Panc1 (cell line): ENCODE data around the gene CYP39A1. TPM values are rescaled to one million over a fixed set of nuclear protein-coding genes. Genes with fewer than 3 reads are reported as not detected.

Experiments used
- ATAC-seq: fragments of 200-7000 bp; cut with Tn5 transposase; 2 replicates; pipeline ENCODE4 v1.9.1; 2020; ENCODE audit warnings: mild to moderate bottlenecking, moderate library complexity
- BruUV-seq: library from RNA; stranded (reverse); fragments of 400-500 nt; replicated peaks from 2 replicates; lab custom pipeline; 2021; lab: Mats Ljungman, UMichigan
- CTCF ChIA-PET: fragments of 300-600 bp; sonication (Branson Sonifier 250); formaldehyde crosslinking; loops from one replicate; lab custom pipeline; 2022; ENCODE audit warnings: antibody characterized with exemption; lab: Charles Lee
- POLR2A ChIA-PET: fragments of 300-600 bp; sonication (Branson Sonifier 250); formaldehyde crosslinking; loops from one replicate; lab custom pipeline; 2022; ENCODE audit warnings: antibody characterized with exemption; lab: Charles Lee
- DNase-seq: peaks from one replicate; pipeline ENCODE4 v3.0.0-alpha.2; 2010; ENCODE audit warnings: low read depth, low spot score
- H3K27ac ChIP-seq: 2 replicates; pipeline ENCODE4 v1.5.1; 2011; ENCODE audit warnings: mild to moderate bottlenecking, low read length, inconsistent platforms
- H3K27me3 ChIP-seq: fragments of 200-500 bp; sonication (Bioruptor generic); 2 replicates; pipeline ENCODE4 v1.6.0; 2014; ENCODE audit warnings: low read length, inconsistent platforms; ENCODE audit not compliant: control insufficient read depth, insufficient read depth
- H3K36me3 ChIP-seq: fragments of 200-500 bp; sonication (Bioruptor generic); 2 replicates; pipeline ENCODE4 v1.5.1; 2014; ENCODE audit warnings: inconsistent platforms, mild to moderate bottlenecking, low read length, moderate library complexity; ENCODE audit not compliant: control insufficient read depth, insufficient read depth
- H3K4me1 ChIP-seq: 2 replicates; pipeline ENCODE4 v1.5.1; 2011; ENCODE audit warnings: inconsistent platforms, mild to moderate bottlenecking, low read length, moderate library complexity; ENCODE audit not compliant: control insufficient read depth, insufficient read depth
- H3K4me3 ChIP-seq, 2 experiments: 2 replicates each; pipeline ENCODE4 v1.5.1; 2011 to 2012; ENCODE audit warnings: low read depth in 2 of 2, low read length in 2 of 2, mild to moderate bottlenecking in 2 of 2, inconsistent platforms in 1 of 2, moderate library complexity in 1 of 2
- H3K9me3 ChIP-seq: fragments of 200-500 bp; sonication (Bioruptor generic); 2 replicates; pipeline ENCODE4 v1.5.1; 2014; ENCODE audit warnings: low read depth, mild to moderate bottlenecking, inconsistent platforms, low read length, moderate library complexity; ENCODE audit not compliant: control insufficient read depth, insufficient read depth
- POLR2AphosphoS5 ChIP-seq: IDR thresholded peaks from 2 replicates; pipeline ENCODE4 v1.6.1; 2012; ENCODE audit warnings: mild to moderate bottlenecking, low read depth, low read length, moderate library complexity
- SIN3A ChIP-seq: IDR thresholded peaks from 2 replicates; pipeline ENCODE4 v1.6.1; 2012; ENCODE audit warnings: low read depth, mild to moderate bottlenecking, low read length, moderate library complexity, borderline replicate concordance; ENCODE audit not compliant: insufficient read depth
- TCF7L2 ChIP-seq: IDR thresholded peaks from 2 replicates; pipeline ENCODE4 v1.6.1; 2011; ENCODE audit warnings: mild to moderate bottlenecking, low read depth, low read length, inconsistent platforms
- in situ Hi-C: cut with HindIII; loops from 2 replicates; pipeline ENCODE4 v1.10.0; 2016; ENCODE audit warnings: low sequenced_read_pairs, low pct_unique_long_range_greater_than_20kb
- intact Hi-C: fragments of 100-400 bp; cut with micrococcal nuclease; formaldehyde crosslinking; loops from one replicate; pipeline ENCODE4 v1.10.0; 2022; ENCODE audit not compliant: unreplicated experiment
- total RNA-seq: library from RNA; stranded (reverse); gene quantifications from one replicate; pipeline ENCODE4 v1.2.1, GENCODE V29; 2021; ENCODE audit not compliant: unreplicated experiment
- TF ChIP-seq, protein P1 (sequence below), 2 experiments: IDR thresholded peaks; 2 replicates each; pipeline ENCODE4 v1.6.1; 2011 to 2012; ENCODE audit warnings: low read depth in 2 of 2, control low read depth in 1 of 2, low read length in 1 of 2, mild to moderate bottlenecking in 1 of 2, moderate library complexity in 1 of 2; ENCODE audit not compliant: insufficient read depth in 1 of 2
- TF ChIP-seq, protein P2 (sequence below): fragments of 450-650 bp; IDR thresholded peaks from 2 replicates; pipeline ENCODE4 v1.5.1; 2017; ENCODE audit warnings: mild to moderate bottlenecking

Gene CYP39A1
- total RNA-seq, 1 experiment from 2014 or later: 0.72 TPM

DNA sequence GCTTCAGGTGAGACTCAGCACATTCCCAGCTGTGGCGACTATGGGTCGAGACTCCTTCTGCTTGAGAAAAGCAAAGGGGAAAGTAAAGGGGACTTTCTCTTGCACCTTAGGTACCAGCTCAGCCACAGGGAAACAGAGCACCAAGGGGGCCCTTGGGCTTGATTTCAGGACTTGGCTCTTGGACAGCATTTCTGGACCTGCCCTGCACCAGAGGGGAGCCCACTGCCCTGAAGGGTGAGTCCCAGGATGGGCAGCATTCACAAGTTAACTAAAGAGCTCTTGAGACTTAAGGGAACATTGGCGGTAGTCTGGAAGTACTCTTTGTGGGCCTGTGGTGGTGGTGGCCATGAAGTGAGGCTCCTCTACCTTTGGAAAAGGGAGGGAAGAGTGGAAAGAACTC is 111.1 kb downstream of the CYP39A1 start:
- Histone ChIP-seq H3K27ac (no peak overlapping the region), H3K27me3 (no peaks in the 10 kb centered on the region), H3K4me3 (no peak overlapping the region), H3K9me3 (no peaks in the 10 kb centered on the region), H3K36me3 (no peaks in the 10 kb centered on the region), H3K4me1 (no peaks in the 10 kb centered on the region)
- POLR2A ChIA-PET: interaction anchor here (0.5 kb wide), 1 partner anchor 1930 kb away, joined by 12 read pairs; no protein-coding TSS in a partner anchor
- no peak for DNase-seq
- CTCF ChIA-PET: no interaction called here
- intact Hi-C loops: no loop called here
- ATAC-seq: no peak
- in situ Hi-C loops: no loop called here
- no TSS peak for BruUV-seq
- no peak for TF ChIP-seq POLR2AphosphoS5
- TF ChIP-seq, protein P1, sequence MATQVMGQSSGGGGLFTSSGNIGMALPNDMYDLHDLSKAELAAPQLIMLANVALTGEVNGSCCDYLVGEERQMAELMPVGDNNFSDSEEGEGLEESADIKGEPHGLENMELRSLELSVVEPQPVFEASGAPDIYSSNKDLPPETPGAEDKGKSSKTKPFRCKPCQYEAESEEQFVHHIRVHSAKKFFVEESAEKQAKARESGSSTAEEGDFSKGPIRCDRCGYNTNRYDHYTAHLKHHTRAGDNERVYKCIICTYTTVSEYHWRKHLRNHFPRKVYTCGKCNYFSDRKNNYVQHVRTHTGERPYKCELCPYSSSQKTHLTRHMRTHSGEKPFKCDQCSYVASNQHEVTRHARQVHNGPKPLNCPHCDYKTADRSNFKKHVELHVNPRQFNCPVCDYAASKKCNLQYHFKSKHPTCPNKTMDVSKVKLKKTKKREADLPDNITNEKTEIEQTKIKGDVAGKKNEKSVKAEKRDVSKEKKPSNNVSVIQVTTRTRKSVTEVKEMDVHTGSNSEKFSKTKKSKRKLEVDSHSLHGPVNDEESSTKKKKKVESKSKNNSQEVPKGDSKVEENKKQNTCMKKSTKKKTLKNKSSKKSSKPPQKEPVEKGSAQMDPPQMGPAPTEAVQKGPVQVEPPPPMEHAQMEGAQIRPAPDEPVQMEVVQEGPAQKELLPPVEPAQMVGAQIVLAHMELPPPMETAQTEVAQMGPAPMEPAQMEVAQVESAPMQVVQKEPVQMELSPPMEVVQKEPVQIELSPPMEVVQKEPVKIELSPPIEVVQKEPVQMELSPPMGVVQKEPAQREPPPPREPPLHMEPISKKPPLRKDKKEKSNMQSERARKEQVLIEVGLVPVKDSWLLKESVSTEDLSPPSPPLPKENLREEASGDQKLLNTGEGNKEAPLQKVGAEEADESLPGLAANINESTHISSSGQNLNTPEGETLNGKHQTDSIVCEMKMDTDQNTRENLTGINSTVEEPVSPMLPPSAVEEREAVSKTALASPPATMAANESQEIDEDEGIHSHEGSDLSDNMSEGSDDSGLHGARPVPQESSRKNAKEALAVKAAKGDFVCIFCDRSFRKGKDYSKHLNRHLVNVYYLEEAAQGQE (IDR thresholded peaks at IDR 0.05; ENCODE audit: insufficient read depth in 1 of 2, low read depth in 2 of 2, low read length in 1 of 2): no peak
- TF ChIP-seq SIN3A: no peak
- TF ChIP-seq, protein P2, sequence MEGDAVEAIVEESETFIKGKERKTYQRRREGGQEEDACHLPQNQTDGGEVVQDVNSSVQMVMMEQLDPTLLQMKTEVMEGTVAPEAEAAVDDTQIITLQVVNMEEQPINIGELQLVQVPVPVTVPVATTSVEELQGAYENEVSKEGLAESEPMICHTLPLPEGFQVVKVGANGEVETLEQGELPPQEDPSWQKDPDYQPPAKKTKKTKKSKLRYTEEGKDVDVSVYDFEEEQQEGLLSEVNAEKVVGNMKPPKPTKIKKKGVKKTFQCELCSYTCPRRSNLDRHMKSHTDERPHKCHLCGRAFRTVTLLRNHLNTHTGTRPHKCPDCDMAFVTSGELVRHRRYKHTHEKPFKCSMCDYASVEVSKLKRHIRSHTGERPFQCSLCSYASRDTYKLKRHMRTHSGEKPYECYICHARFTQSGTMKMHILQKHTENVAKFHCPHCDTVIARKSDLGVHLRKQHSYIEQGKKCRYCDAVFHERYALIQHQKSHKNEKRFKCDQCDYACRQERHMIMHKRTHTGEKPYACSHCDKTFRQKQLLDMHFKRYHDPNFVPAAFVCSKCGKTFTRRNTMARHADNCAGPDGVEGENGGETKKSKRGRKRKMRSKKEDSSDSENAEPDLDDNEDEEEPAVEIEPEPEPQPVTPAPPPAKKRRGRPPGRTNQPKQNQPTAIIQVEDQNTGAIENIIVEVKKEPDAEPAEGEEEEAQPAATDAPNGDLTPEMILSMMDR: no peak
- TF ChIP-seq TCF7L2: no peak

DNA sequence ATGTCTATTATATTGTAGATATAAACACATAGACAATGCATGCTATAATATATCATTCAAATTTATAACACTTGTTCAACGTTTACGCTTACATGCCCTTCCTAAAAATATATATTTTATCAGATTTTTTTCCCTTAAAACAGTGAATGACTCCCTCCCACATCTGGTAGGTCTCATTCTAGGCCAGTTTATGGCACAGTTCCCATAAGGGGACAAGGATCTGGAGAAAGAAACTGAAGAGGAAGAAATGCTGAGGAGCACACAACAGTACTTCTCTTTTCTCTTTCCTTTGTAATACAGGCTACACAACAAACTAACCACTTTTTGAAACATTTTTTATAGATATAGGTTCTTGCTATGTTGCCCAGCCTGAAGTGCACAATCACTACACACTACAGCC is 112.8 kb downstream of the CYP39A1 start:
- Histone ChIP-seq H3K27ac (no peak overlapping the region), H3K9me3 (no peaks in the 10 kb centered on the region), H3K36me3 (no peaks in the 10 kb centered on the region), H3K27me3 (no peaks in the 10 kb centered on the region), H3K4me1 (no peaks in the 10 kb centered on the region), H3K4me3 (no peak overlapping the region)
- in situ Hi-C loops: no loop called here
- BruUV-seq: no TSS peak
- TF ChIP-seq POLR2AphosphoS5 (no peak), TCF7L2 (no peak), SIN3A (no peak)
- TF ChIP-seq, protein P1 (IDR thresholded peaks at IDR 0.05; ENCODE audit: insufficient read depth in 1 of 2, low read depth in 2 of 2, low read length in 1 of 2): no peak
- TF ChIP-seq, protein P2: no peak
- ATAC-seq: no peak
- DNase-seq: no peak
- ChIA-PET CTCF (no interaction called here), POLR2A (no interaction called here)
- intact Hi-C loops: no loop called here
